Measurements from ENCODE around the gene EHD4.

EHD4 gene

DNA sequence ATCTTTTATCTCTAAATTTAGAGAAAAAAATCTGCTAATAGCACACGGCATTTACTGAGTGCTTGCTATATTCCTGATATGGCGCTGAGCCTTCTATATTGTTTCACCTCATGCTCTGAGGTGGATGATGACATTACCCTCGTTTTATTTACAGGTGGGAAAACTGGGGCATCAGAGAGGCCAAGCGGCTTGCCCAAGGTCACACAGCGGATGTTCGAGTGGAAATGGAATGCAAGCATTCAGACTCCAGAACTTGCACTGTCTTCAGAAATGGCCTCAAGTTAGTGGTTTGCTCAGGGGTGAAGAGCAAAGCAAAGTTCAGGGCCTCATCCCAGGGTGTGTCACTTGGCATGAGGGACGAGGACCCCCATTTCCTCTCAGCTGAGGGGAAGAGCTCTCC, 17.3 kb downstream of the EHD4 start:
- FAIRE-seq, result no peak

DNA sequence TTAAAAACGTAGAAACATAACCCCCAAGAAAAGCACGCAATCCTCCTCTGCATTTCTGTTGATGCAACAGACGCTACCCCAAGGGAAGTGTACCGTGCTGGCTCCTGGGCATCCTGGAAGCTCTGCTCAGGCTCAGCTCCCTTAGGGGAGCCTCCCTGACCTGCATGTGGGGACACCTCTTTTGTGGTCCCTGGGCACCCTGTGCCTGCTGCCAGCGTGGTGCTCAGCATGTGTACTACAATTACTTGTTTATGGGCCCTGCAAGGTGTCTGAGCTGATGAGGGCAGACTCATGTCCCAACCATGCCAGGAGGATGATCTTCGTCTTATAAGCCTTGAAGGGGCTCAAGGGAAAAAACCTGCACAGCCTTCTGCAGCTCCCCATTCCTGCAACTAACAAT, 18.3 kb downstream of the EHD4 start:
- FAIRE-seq, result no peak

DNA sequence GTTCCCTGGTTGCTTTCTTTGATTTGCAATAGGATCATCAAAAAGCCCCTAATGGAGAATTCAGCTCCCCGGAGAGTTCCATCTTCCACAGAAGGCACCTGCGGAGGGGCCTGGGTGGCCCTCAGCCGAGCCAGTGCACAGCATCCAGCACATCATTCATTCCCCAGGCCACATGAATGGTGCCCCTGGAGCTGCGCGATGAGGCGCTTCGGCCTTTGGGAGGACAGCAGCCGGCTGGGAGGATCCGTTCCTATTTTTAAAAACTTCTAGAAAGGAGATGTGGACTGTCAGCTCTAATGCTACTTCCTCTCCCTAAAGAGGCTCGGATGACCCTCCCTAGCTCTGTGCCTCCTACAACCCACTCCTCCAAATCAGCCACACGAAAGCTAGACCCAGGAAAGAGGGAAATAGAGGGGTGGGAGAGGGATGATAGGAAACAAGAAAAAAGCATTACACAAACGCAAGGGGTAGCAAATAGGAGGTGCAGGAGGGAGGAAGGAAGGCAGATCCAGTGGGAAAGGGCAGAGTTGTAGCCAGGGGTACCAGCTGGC, 20.3 kb downstream of the EHD4 start:
- no peak for FAIRE-seq

DNA sequence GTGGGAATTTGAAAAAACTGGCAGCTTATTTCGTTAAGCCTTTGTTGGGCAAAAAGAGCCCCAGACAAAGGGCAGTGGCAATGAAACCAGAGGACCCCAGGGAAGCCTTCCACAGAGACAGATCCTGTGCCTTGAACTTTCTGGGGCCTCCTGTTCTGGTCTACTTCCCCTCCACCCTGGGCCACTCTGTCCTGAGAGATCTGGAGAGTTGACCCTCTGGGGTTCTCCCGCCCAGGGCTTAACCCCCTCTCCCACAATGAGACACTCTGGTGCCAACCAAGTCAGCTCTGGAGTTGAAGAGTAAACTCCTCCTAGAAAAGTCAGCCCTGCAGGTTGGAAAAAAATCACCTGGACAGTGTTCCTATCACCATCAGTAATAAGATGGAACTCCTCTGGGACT, 20.8 kb downstream of the EHD4 start:
- no peak for FAIRE-seq

DNA sequence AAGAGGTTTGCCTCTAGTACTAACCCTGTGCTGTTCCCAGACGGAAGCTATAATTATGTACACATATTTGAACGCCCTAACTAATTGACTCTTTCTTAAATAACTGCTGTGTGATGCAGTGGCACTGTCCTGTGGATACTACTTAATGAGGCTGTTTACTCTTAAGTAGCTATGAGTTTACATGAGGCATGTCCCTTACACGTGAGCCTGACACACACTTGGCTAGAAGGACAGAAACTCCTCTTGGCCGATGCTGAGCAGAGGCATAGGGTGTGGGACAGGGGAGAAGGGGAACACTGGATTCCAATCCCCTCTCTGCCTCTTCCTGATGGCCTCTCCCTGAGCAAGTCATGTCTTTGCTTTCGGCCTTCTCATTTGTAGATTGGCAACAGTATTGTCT, 21.9 kb downstream of the EHD4 start:
- FAIRE-seq, result no peak

DNA sequence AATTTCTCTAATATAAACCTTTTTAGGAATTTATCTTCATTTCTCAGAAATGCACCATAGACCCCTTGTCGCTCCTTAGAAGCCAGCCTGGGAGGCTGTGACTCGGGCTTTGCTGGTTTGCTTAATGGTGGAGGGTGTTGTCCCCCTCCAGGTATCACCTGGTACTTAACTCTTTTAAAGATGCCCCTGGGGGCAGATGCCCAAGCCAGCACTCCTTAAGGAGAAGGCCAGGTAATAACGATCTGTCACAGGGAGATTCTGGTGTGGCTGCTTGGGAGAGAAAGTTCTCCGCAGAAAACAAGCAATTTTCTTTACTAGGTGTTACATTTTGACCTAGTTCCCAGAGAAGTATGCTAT, 22.3 kb downstream of the EHD4 start:
- no peak for FAIRE-seq

DNA sequence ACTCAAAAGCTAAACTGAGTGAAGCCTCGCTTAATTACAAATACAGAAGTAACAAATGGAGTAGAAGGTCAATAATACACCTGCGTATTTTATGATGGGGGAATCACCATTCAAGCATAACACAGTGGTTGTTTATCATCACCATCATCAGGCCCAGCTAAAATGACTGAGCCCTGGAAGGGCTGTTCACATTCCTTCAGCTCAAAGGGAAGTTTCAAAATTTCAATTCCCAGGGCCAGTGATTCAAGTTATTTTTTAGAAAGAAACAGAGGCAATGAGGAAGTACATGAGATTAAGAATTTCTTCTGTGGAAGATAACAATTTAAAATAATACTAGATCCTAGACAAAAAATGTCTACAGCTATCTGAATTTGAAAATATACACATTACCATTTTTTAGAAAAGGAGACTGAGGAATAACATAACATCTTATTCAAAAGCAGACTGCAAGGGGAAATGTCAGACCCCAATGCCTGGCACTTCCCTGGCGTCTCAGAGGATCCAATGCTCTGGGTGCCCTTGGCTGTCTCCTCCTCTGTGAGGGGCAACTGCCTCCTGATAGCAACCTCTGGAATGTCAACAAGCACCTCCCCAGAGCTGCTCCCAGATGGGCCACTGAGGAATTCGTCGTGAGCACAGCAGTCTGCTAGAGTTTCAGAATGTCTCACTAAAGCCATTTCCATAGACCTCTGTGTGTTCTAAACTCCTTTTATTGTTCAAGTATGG, 22.8 kb downstream of the EHD4 start:
- no peak for FAIRE-seq

DNA sequence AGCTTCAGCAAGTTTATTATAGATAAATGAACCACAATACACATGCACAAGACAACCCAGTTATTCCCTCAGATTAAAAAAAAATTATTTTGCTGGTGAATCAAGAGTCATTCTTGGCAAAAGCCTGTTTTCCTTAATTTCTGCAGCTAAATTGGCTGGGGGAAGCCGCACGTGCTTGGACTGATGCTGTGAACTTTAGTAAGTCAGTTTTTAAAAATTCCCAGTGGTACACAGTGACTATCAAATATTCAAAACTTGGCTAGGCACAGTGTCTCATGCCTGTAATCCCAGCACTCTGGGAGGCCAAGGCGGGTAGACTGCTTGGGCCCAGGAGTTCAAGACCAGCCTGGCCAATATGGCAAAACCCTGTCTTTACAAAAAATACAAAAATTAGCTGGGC, 23.9 kb downstream of the EHD4 start:
- FAIRE-seq, result no peak

DNA sequence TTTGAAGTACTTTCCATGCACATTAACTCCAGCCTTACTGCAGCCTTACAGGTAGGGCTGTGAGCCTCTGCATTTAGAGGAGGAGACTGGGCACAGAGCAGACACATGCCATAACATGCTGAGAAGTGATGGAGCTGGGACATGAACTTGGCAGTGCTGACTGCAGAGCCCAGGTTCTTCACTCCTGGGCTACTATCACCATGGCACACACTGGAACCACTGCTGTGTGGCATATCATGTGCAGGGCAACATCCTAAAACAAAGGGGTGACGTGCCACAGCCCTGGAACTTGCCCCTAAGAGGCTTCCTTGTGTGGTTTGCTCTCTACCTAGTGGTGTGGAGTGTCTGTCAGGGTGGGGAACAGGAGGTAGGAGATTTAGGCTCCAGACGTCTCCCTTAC, 25.4 kb downstream of the EHD4 start:
- no peak for FAIRE-seq

DNA sequence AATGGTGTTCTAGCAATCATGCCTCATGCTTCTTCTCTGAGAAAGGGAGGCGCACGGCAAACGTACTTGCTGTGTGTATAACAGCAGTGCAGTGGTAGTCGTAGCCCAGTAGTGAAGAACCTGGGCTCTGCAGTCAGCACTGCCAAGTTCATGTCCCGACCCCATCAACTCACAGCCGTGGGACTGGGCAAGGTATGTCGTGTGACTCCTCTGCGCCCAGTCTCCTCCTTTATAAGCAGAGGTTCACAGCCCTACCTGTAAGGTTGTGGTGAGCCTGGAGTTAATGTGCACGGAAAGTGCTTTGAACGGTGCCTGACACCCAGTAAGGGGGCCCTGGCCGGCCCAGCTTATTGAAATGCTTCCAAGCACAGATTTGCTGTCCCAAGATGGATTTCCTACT, 26.6 kb downstream of the EHD4 start:
- FAIRE-seq, result no peak

DNA sequence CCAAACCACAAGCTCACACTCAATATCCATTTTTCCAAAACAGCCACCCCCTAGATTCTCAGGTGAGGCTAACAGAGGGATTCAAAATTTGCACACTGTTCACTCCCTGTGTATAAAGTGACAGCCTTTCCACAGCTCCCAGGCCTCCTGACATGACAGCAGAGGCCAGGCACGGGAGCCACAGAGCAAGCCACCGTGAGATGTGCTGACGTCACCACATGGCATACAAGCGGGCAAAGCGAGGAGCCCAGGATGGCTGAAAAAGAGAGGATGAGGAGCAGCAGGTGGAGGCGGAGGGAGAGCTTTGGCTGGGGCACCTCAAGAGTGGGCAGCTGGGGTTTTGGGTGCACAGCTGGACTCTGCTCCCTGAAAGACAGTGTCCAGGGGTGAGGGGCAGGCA, 27.1 kb downstream of the EHD4 start:
- no peak for FAIRE-seq

DNA sequence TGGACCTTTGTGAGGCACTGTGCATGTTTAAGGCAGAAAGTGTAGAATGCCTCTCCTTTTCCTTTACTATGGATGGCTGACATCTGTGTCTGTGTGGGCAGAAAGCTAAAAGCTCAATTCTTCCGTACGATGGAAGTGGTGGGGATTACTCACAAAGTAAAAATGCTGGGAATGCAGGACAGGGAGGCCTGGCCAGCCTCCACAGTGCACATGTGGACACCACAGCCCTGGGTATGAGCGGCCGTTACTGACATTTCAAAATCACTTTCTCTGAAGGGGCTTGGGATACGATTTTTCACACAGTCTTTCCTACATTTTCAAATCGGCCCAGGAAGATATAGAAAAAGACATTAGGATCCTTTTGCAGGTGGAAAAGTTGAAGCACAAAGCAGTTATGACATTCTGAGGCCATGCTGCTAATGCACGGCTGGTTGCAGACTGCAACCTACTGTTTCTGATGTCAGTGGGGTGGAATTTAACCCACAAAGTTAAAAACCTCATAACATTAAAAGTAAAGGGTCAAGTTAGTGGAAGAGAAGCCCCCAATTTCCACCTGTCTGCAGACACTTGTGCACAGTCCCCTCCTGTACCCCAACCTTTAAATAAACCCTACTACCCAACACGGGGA, 27.9 kb downstream of the EHD4 start:
- FAIRE-seq, result no peak

DNA sequence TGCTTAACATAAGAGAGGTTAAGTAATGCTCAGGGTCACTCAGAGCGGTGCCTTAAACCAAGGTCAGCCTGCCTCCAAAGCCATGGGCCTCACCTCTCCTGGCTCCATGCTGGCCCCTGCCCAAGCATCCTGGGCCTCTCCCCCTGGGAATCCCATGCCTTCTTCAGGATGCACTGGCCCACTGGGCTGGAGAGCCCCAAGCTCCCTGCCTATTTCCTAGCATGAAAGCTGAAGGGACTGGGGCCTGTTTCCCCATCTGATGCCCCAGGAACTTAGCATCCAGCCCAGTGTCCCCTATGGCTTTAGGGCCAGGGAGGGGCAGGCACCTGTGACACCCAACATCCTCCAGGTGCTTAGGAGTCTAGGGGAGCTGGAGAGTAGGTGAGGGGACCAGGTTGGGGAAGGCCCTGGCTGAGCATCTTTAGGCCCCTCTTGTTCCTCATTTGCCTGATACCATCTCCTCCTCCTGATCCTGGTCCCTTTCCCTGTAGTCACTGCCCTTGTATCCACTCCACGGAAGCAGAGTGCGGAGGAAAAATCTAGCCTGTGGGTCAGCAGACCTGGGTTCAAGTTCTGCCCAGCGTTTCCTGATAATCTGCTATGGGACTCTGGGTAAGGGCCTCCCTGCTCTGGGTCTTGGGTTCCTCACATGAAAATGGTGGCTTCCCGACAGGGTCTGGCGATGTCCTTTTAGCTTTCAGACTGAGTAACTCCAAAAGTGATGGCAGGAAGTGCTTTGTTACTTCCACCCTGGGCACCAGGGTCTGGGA, 28.6 kb downstream of the EHD4 start:
- FAIRE-seq, result no peak

DNA sequence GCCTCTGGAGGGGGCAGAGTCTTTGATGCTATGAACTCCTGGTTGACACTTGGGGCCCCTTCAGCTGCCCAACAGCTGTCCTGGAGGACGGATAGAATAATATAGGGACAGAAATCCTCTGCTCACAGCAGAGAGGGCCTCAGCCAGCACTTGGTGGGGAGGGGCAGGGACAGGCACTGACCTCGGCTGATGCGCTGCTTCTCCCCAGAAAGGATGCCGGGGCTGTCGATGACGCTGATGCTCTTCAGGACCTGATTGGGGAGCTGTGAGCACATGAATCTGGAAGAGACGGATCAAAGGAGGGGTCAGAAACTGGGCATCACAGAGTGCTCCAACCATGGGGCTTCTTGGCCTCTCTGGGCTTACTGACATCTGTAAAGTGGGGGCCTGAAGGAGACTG, 29.5 kb downstream of the EHD4 start:
- no peak for FAIRE-seq

DNA sequence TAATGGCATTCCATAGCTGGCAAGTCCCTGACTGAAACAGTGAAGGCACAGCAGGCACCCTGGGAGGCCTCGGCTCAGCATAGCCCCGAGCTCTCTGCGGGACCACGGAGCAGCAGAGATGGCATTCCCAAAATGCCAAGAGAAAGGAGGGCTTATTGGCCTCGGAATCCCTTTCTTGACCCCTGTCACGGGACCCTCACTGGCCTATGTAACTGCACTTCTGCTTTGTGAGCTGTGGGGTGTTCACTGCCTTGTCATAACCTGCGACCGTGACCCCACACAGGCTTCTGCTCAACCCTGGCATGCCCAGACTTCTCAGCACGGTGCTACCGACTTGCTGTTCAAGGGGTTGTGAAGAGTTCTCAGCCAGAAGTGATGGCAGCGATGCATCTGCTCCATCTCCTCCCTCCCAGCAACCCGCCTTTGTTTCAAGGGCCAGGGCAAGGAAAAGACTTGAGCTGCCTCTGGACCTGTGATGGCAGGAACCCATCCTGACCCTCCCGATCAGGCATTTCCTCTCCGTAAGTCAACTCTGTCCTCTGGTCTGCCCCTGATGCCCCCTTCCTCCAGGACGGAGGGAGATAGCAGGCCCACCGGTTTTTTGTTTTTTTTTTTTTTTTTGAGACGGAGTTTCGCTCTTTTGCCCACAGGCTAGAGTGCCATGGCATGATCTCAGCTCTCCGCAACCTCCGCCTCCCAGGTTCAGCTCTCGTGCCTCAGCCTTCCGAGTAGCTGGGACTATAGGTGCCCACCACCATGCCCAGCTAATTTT, 30.5 kb downstream of the EHD4 start:
- FAIRE-seq, result no peak

DNA sequence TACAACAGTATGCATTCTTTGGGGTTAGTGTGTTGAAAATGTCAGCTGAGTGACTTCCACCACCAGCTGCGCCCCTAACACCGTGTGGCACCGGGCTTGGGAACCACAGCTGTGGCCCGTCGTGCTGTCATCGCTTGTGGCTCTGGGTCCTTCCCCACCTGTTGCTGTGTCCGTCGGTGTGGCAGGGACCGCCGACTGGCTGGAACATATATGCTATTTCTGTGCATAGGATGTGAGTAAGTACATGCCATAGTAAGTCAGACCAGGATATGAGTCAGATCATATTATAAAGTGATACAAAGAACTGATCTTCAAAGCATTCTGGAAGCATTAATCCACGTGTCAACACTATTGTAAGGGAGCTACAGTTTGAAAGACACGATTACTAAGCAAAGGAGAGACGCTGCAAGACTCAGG, 31.9 kb downstream of the EHD4 start:
- FAIRE-seq, result no peak

DNA sequence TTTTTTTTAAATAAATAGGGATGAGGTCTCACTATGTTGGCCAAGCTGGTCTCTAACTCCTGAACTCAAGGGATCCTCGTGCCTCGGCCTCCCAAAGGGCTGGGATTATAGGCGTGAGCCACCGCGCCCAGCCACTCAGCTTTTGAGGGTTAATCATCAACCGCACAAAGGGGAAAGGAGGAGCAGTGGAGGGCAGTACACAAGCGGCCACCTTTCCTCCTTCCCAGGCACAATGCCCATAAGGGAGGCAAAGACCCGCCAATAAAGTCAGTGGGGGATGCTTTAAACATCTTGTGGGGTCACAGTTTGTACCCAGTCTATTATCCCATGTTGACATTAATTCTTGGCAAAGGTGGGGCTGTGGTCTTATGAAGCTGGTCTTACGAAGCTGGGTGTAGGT, 32.4 kb downstream of the EHD4 start:
- FAIRE-seq, result no peak

DNA sequence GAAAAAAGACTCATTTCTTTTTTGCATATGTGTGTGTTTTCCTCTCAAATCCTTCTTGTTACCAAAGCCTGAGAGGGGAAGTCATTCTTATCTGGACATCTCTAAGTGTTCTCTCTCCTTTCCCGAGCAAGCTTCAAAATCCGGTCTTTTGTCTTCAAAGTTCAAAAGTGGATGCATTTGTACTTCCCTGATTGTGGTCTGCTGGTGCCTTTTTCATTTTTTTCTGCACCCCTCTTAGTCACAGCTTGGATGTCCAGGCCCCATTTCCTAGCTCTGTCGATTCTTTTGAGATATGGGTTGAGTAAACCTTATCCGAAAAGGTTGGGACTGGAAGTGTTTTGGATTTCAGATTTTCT, 34.8 kb downstream of the EHD4 start:
- no peak for FAIRE-seq

DNA sequence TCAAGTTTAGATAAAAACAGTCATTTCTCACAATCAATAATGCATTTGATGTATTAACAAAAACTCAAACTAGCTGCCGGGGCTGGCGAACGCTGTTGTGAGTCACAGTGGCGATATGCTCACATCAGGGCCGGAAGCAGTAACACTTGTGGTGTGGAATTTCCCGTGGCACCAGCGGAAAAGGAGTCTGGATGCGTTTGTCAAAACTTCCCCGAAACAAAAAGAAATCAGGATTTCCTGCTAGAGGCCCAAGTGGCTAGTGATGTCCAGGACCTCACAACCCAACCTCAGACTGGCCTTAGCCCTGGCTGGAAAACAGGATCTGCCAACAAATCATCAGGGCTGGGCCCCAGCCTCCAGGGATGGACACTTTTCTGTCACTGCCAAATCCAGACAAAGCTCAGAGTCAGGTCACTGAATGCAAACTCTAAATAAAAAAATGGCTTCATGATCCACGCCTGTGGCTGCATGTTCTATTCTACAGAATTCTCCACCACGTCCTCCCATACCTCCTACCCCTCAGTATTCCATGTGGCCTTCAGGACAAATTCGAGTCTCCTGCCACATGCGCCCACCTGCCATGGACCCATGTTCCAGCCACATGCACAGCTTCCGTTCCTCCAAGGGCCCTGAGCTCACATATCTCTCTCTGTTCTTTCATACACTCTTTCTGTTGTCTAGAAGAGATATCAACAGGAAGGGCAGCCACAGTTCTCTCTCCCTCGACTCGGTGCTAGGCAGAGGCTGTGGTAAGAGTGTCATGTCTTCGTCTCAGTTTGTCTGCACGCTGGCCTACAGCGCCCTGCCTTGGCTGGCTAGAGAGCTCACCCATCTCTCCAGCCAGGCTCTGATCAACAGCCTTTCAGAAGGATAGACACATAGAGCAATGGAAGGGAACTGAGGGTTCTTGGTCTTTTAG, 35.4 kb downstream of the EHD4 start:
- no peak for FAIRE-seq

DNA sequence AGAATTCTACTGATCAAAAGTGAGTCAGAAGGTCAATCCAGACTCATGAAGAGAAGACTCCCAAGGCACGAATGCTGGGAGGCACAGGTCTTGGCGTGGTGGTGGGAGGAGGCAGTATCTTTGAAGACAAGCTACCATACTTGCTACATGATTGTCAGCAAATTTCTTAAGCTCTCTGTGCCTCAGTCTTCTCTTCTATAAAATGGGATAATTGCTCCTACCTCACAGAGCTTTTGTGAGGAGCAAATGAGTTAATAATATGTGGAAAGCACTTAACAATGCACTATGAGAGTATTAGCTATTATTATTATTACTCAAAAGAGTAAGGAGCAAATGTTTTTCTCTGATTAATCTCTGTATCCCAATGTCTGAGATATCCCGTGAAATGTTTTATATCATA, 36.2 kb downstream of the EHD4 start:
- FAIRE-seq, result no peak

DNA sequence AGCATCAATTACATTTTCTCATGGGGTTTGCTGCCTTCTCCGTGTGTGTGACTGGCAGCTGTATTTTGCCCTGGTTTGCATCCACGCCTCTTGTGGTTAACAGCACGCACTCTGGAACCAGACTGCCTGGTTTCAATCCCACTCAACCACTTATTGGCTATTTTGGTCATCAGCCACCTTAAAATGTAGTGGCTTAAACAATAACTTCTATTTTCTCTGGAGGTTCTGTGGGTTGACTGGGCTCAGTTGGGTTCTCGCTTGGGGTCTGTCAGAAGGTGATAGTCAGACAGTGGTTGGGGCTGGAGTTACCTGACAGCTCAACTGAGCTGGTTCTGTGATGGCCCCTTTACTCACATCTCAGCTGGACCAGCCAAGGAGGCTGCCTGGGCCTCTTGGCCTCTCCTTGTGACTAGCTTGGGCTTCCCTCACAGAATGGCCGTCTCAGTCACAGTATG, 36.8 kb downstream of the EHD4 start:
- FAIRE-seq, result no peak

DNA sequence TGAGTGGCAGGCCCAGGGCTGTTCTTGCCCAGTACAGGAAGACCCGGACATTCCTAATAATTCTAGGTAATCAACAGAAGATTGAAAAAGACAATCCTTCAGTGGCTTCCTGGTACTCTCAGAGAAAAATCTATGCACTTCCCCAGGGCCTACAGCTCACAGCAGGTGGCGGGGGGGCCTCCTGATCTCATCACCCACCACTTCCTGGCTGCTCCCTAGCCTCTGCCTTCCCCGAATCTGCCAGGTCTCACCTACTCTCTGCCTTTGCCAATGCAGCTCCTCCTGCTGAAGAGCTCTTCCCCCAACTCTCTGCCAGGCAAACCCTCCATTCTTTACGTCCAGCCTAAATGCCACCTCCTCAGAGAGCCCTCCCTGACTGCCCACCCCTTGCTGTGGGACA, 37.5 kb downstream of the EHD4 start:
- FAIRE-seq, result no peak
